Trophoblast cell (in vitro differentiated cells and primary cell): ENCODE results near the gene PRKD2.

Experiments used
- DNase-seq, 2 donors: peaks; one replicate each; pipeline ENCODE4 v3.0.0-alpha.2; 2016
- H2AFZ ChIP-seq: 2 replicates; pipeline ENCODE4 v1.6.1; 2013; ENCODE audit warnings: low read length, moderate library complexity, mild to moderate bottlenecking; ENCODE audit not compliant: insufficient read depth, poor library complexity
- H2AK5ac ChIP-seq: 2 replicates; pipeline ENCODE4 v1.6.1; 2013; ENCODE audit warnings: mild to moderate bottlenecking, low read length
- H2BK120ac ChIP-seq: 2 replicates; pipeline ENCODE4 v1.6.1; 2013; ENCODE audit warnings: low read length, mild to moderate bottlenecking, moderate library complexity; ENCODE audit not compliant: insufficient read depth, poor library complexity
- H2BK12ac ChIP-seq: 2 replicates; pipeline ENCODE4 v1.6.1; 2013; ENCODE audit warnings: mild to moderate bottlenecking, low read length, moderate library complexity
- H2BK5ac ChIP-seq: 2 replicates; pipeline ENCODE4 v1.6.1; 2013; ENCODE audit warnings: low read length, low read depth, moderate library complexity, mild to moderate bottlenecking; ENCODE audit not compliant: poor library complexity
- H3K14ac ChIP-seq: 2 replicates; pipeline ENCODE4 v1.6.1; 2013; ENCODE audit warnings: mild to moderate bottlenecking, low read length
- H3K18ac ChIP-seq: 2 replicates; pipeline ENCODE4 v1.6.1; 2013; ENCODE audit warnings: mild to moderate bottlenecking, low read length
- H3K23ac ChIP-seq: 2 replicates; pipeline ENCODE4 v1.6.1; 2013; ENCODE audit warnings: low read length
- H3K27ac ChIP-seq: 2 replicates; pipeline ENCODE4 v1.5.1; 2013; ENCODE audit warnings: low read depth, mild to moderate bottlenecking, inconsistent platforms, low read length, moderate library complexity
- H3K27me3 ChIP-seq: 2 replicates; pipeline ENCODE4 v1.6.1; 2013; ENCODE audit warnings: inconsistent platforms, mild to moderate bottlenecking, low read length, moderate library complexity; ENCODE audit not compliant: insufficient read depth
- H3K36me3 ChIP-seq, 2 experiments: 1 replicate in 1 of 2; 2 replicates in 1 of 2; pipeline ENCODE4 v1.6.1; 2013; ENCODE audit warnings: low read length in 2 of 2, mild to moderate bottlenecking in 2 of 2, moderate library complexity in 1 of 2; ENCODE audit not compliant: insufficient read depth in 2 of 2, control insufficient read depth in 1 of 2
- H3K4ac ChIP-seq: 2 replicates; pipeline ENCODE4 v1.6.1; 2013; ENCODE audit warnings: low read depth, mild to moderate bottlenecking, low read length, moderate library complexity
- H3K4me1 ChIP-seq, 2 experiments: 1 replicate in 1 of 2; 2 replicates in 1 of 2; pipeline ENCODE4 v1.6.1; 2013; ENCODE audit warnings: low read length in 2 of 2, mild to moderate bottlenecking in 2 of 2, moderate library complexity in 1 of 2; ENCODE audit not compliant: insufficient read depth in 2 of 2, control insufficient read depth in 1 of 2
- H3K4me2 ChIP-seq: 2 replicates; pipeline ENCODE4 v1.6.1; 2013; ENCODE audit warnings: inconsistent platforms, mild to moderate bottlenecking, low read length, moderate library complexity
- H3K4me3 ChIP-seq: 2 replicates; pipeline ENCODE4 v1.5.1; 2013; ENCODE audit warnings: mild to moderate bottlenecking, low read depth, low read length, inconsistent platforms
- H3K79me1 ChIP-seq: one replicate; pipeline ENCODE4 v1.6.1; 2013; ENCODE audit warnings: low read length
- H3K79me2 ChIP-seq: 2 replicates; pipeline ENCODE4 v1.6.1; 2013; ENCODE audit warnings: low read length, mild to moderate bottlenecking; ENCODE audit not compliant: control insufficient read depth, insufficient read depth, poor library complexity
- H3K9ac ChIP-seq: 2 replicates; pipeline ENCODE4 v1.6.1; 2013; ENCODE audit warnings: mild to moderate bottlenecking, low read length
- H3K9me3 ChIP-seq: 2 replicates; pipeline ENCODE4 v1.6.1; 2013; ENCODE audit warnings: low read depth, mild to moderate bottlenecking, control low read depth, inconsistent platforms, low read length; ENCODE audit not compliant: insufficient read depth
- H4K12ac ChIP-seq: 2 replicates; pipeline ENCODE4 v1.6.1; 2013; ENCODE audit warnings: low read depth, mild to moderate bottlenecking, low read length, moderate library complexity
- H4K8ac ChIP-seq: 2 replicates; pipeline ENCODE4 v1.6.1; 2013; ENCODE audit warnings: low read depth, mild to moderate bottlenecking, low read length, moderate library complexity
- H4K91ac ChIP-seq: one replicate; pipeline ENCODE4 v1.6.1; 2013; ENCODE audit warnings: low read depth, mild to moderate bottlenecking, low read length, moderate library complexity
- WGBS: extraction: QIAGEN DNeasy Blood & Tissue Kit; methylation state at CpG from one replicate; pipeline ENCODE4 v1.1.7; 2013; ENCODE audit warnings: missing lambda C conversion rate; ENCODE audit not compliant: insufficient read length, insufficient coverage; ENCODE audit errors: extremely low coverage; 5-methylcytosine and 5-hydroxymethylcytosine counted together

The PRKD2 gene

DNA sequence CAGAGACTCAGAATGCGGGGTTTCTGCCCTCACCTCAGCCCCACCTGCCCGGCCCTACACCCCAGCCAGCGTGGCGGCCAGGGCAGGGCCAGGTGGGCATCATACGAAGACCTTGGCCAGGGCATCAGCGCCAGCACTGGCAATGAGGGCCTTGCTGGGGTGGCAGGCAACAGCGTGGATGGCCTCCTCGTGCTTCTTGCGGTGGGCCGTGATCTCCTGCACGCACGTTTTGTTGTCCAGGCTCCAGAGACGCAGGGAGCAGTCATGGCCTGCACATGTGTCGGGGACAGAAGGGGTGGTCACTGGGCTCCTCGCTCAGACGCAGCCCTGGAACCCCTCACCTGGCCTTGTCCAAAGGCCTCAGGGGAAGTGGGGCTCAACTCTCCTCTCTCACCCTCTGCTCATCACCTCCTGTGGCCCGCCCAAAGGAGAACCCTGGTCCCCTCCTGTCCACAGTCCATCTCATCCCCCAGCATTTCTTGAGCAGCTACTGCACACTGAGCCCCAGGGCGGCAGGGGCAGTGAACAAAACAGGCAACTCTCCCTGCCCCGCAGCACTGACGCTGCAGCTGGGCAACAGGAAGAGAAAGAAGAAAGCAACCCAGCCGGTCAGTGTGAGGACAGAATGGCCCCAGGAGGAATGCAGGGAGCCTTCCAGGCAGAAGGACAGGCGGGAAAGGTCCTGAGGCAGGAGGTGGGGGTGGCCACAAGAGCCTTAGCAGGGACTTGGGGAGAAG, 3.8 kb upstream of the PRKD2 start:
- peaks cover 71% of the 10 kb centered on the region in 2 experiments for H3K36me3 ChIP-seq
- H3K9ac ChIP-seq, result no peak overlapping the region
- H3K27ac ChIP-seq, result no peak overlapping the region
- no peak overlapping the region for H3K4me2 ChIP-seq
- H3K27me3 ChIP-seq, result no peaks in the 10 kb centered on the region
- H3K79me1 ChIP-seq, result peaks cover 17% of the 10 kb centered on the region
- peaks cover 0 to 6% of the 10 kb centered on the region in 2 experiments for H3K4me1 ChIP-seq
- H2AK5ac ChIP-seq, result no peak overlapping the region
- no peak overlapping the region for H4K12ac ChIP-seq
- H2BK12ac ChIP-seq, result peak overlapping the region; percentile 25
- peak; percentile 57 to 70 for DNase-seq
- peak overlapping the region; percentile 25 for H4K91ac ChIP-seq
- H3K79me2 ChIP-seq, result peaks cover 13% of the 10 kb centered on the region
- H3K4me3 ChIP-seq, result no peak overlapping the region
- H3K4ac ChIP-seq, result no peak overlapping the region
- no peak overlapping the region for H2AFZ ChIP-seq
- H3K9me3 ChIP-seq, result no peaks in the 10 kb centered on the region
- no peak overlapping the region for H2BK120ac ChIP-seq
- no peak overlapping the region for H3K14ac ChIP-seq
- H2BK5ac ChIP-seq, result peak overlapping the region; percentile 13
- H4K8ac ChIP-seq, result peak overlapping the region; percentile 15
- H3K23ac ChIP-seq, result no peak overlapping the region
- peak overlapping the region; percentile 16 for H3K18ac ChIP-seq
- no CpG with 5 or more reads among the region's 22 CpGs for WGBS

DNA sequence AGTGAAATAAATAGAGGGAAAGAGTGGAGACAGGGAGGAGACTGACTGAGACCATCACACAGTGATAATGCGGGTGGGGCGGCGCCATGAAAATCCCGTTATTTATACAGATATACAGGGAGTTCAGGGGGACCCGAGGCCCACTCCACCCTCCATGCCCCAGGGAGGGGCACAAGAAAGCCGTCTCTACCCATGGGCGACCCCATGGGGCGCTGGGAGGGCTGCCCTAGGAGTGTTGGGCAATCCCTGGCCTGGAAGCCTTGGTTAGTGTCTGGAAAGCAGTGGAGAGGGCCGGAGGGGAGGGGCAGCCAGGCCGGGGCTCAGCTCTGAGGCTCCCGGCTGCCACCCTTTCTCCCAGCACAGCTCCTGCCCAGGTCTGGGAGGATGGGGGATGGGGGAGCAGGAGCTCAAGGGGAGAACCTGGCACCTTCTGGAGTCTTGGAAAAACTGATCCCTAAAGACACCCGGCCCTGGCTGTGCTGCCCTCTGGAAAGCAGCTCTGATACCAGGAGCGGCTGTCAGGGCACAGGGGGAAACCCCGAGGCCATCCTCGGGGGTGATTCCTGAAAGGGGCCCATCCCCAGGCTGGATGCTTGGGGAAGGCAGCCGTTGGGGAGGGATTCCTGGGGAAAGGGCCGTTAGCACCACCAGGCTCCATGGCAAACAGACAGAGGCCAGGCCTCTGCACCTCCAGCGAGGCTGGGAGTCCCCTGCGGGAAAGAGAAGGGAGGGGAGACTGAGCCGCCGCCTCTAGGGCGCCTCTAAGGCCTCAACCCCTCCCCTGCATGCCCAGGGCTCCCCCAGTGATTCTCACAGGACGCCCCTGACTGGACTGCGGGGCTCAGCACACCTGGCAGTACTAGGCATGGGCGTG, 3.0 kb upstream of the PRKD2 start:
- no CpG with 5 or more reads among the region's 25 CpGs for WGBS
- no peak overlapping the region for H2AFZ ChIP-seq
- peaks cover 0 to 6% of the 10 kb centered on the region in 2 experiments for H3K4me1 ChIP-seq
- no peak overlapping the region for H4K12ac ChIP-seq
- no peak overlapping the region for H3K27ac ChIP-seq
- no peak overlapping the region for H2BK5ac ChIP-seq
- H3K79me2 ChIP-seq, result peaks cover 18% of the 10 kb centered on the region
- H3K36me3 ChIP-seq, result peaks cover 63% of the 10 kb centered on the region in 2 experiments
- H3K79me1 ChIP-seq, result peaks cover 19% of the 10 kb centered on the region
- no peak for DNase-seq
- H2BK12ac ChIP-seq, result no peak overlapping the region
- H3K23ac ChIP-seq, result no peak overlapping the region
- no peak overlapping the region for H3K4me2 ChIP-seq
- H3K4me3 ChIP-seq, result no peak overlapping the region
- H3K27me3 ChIP-seq, result no peaks in the 10 kb centered on the region
- H3K4ac ChIP-seq, result no peak overlapping the region
- no peak overlapping the region for H2AK5ac ChIP-seq
- no peak overlapping the region for H4K91ac ChIP-seq
- H4K8ac ChIP-seq, result no peak overlapping the region
- H3K14ac ChIP-seq, result no peak overlapping the region
- H3K18ac ChIP-seq, result peak overlapping the region; percentile 16
- no peak overlapping the region for H3K9ac ChIP-seq
- no peak overlapping the region for H2BK120ac ChIP-seq
- H3K9me3 ChIP-seq, result no peaks in the 10 kb centered on the region

DNA sequence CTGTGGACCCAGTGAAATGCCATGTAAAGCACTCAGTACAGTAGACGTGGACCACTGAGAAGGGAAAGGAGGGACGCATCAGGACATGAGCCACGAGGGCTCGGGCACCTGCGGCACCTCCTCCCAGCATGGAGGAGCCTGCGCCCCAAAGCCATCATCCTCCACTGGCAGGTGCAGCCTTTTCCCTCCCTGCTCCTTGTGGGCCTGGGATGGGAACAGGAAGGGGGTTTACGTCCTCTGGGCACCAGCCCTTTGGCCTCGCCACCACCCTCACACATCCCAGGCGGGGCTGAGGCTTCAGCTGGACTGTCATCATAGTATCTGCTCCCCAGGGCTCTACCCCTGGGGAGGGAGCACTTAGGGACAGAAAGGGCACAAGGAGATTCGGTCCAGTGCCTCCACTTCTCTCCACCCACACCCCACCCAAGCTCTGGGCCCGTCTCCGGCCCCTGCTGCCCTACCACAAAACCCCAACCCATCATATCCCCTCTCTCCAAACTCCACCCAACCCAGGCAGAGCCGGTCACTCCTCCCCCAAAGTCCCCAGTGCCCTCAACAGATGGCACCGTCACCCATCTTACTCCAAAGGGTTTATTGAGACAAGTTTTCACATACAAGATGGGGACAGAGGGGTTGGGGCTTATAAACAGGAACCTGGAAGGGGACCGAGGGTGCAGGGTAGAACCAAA, 2.2 kb upstream of the PRKD2 start:
- Histone ChIP-seq H3K27ac (no peak overlapping the region), H3K27me3 (no peaks in the 10 kb centered on the region), H3K14ac (no peak overlapping the region), H3K9me3 (no peaks in the 10 kb centered on the region), H3K18ac (no peak overlapping the region), H2BK12ac (no peak overlapping the region), H4K91ac (no peak overlapping the region), H3K4ac (no peak overlapping the region), H2AK5ac (no peak overlapping the region), H3K9ac (no peak overlapping the region), H2AFZ (no peak overlapping the region), H3K79me2 (peaks cover 23% of the 10 kb centered on the region), H2BK120ac (no peak overlapping the region), H4K8ac (no peak overlapping the region), H4K12ac (no peak overlapping the region), H3K4me3 (no peak overlapping the region), H3K79me1 (peaks cover 26% of the 10 kb centered on the region), H3K4me1 (peaks cover 0 to 10% of the 10 kb centered on the region in 2 experiments), H2BK5ac (no peak overlapping the region), H3K23ac (no peak overlapping the region), H3K36me3 (peaks cover 55% of the 10 kb centered on the region in 2 experiments), H3K4me2 (no peak overlapping the region)
- WGBS, result no CpG with 5 or more reads among the region's 15 CpGs
- no peak for DNase-seq

DNA sequence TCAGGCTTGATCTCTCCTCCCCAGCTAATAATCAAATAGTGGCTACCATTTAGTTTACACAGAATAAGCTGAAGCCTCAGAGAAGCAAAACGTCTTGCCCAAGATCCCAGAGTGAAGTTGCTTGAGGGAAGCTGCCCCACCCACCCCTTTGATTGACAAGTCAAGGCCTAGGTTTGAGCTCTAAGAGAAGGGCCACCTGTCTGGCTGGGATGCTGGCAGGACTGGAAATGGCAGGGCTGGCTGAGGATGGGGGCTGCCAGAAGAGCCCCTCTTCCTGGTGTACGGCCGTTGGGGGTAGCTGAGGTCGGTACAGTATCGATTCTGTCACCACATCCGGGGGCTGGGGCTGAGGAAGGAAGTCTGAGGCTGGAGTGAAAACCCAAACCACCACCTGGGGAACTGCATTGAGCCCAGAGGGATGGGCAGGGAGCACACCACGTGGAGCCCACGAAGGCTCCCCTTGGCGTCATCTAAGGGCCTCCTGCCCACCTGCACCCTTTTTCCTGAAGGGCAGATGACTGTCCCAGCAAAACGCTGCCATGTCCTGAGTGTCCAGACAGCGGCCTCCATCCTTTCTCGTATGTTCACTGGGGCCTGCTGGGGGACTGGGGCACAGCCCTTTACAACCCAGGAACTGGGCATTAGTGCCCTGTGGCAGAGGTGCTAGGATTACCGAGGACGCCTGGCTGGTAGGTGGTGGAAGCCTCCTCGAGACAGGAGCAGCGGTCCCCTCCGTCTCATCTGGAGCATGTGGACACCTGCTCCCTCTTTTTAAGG, 1.4 kb upstream of the PRKD2 start:
- Histone ChIP-seq H3K9me3 (no peaks in the 10 kb centered on the region), H3K36me3 (peaks cover 49 to 50% of the 10 kb centered on the region in 2 experiments), H2BK120ac (no peak overlapping the region), H3K4me2 (no peak overlapping the region), H3K79me1 (peaks cover 30% of the 10 kb centered on the region), H4K91ac (no peak overlapping the region), H2BK12ac (no peak overlapping the region), H3K4ac (no peak overlapping the region), H4K12ac (no peak overlapping the region), H3K9ac (no peak overlapping the region), H2BK5ac (no peak overlapping the region), H3K14ac (no peak overlapping the region), H3K4me3 (no peak overlapping the region), H4K8ac (no peak overlapping the region), H3K27ac (no peak overlapping the region), H3K18ac (no peak overlapping the region), H2AK5ac (no peak overlapping the region), H3K4me1 (peaks cover 0 to 10% of the 10 kb centered on the region in 2 experiments), H3K27me3 (no peaks in the 10 kb centered on the region), H2AFZ (no peak overlapping the region), H3K23ac (no peak overlapping the region), H3K79me2 (peaks cover 26% of the 10 kb centered on the region)
- DNase-seq, result peak; percentile 53 to 65
- WGBS, result no CpG with 5 or more reads among the region's 17 CpGs
